HG03378 (cell line): ENCODE results near the gene HMGN1.

Source experiments
- ATAC-seq: cut with Tn5 transposase; IDR thresholded peaks from one replicate; pipeline ENCODE4 v1.9.1; 2021; ENCODE audit warnings: mild to moderate bottlenecking, moderate library complexity; ENCODE audit not compliant: unreplicated experiment

Gene HMGN1

GRCh38 chr21:39311164-39311563 lies 37.7 kb downstream of the HMGN1 start:
- no peak for ATAC-seq

DNA sequence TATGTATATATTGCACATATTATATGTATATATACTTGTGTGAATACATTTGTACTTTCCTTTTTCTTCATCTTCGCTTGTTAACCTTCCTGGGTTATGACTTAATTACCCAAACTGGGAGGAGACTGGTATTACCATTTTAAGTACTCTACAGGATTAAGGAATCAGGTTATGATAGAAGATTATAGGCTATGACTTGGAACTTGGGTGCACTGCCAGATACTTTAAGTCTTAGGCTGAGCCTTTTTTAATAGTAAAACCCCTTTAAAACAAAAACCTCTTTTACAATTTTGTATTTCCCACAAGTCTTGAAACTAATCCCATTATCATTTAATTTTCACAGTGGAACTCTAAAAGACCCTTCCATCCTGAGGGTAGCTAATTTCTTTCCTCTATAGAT lies 41.4 kb downstream of the HMGN1 start:
- ATAC-seq: no peak

DNA sequence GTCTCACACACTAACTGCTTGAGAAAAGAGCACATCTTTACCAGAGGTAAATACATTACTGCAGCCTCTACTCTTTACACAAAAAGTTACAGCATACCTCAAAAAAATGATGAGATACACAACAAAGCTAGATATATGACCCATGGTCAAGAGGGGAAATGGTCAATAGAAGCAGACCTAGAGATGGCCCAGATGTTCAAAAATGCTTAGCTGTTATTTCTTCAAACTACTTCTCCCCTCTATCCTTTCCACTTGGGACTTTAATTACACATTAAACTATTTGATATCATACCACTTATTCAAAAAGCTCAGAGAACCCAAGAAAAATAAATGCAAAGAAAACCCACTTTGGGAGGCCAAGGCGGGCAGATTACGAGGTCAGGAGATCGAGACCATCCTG lies 48.3 kb downstream of the HMGN1 start:
- no peak for ATAC-seq

DNA sequence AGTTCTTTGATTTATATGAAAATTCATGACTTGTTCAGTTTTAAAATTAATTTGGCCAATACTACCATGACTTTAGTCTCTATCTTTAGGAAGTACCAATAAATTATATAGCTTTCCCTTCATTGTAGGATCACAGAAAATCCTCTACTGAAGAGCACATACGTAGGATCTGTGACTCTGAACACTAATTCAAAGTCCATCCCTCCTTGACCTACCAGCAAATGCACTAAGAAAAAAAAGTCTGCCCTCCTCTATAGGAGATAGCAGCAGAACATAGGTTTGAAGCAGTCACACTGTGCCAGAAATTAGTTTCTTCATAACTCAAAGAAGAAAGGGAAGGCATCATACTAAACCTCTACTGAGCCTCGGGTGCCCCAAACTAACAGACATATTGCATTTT lies 52.0 kb downstream of the HMGN1 start:
- no peak for ATAC-seq
